T-helper 1 cell treated with Interleukin-12 subunit alpha and Interleukin-12 subunit beta and Interleukin-4 antibody, amounts not matched to agents 30 ng/mL and 1 ng/mL, for 36 hours (primary cell): ENCODE data around the gene PIK3IP1. TPM values are rescaled to one million over a fixed set of nuclear protein-coding genes. Genes with fewer than 3 reads are reported as not detected.

Experiments
- intact Hi-C: fragments of 100-400 bp; cut with micrococcal nuclease; formaldehyde crosslinking; loops from one replicate; pipeline ENCODE4 v1.15.1; 2024
- total RNA-seq: library from RNA; stranded (reverse); gene quantifications from 2 replicates; pipeline ENCODE4 v1.2.3, GENCODE V29; 2022

The PIK3IP1 gene
- total RNA-seq, 1 donor from 2014 or later: 55.9 TPM

DNA sequence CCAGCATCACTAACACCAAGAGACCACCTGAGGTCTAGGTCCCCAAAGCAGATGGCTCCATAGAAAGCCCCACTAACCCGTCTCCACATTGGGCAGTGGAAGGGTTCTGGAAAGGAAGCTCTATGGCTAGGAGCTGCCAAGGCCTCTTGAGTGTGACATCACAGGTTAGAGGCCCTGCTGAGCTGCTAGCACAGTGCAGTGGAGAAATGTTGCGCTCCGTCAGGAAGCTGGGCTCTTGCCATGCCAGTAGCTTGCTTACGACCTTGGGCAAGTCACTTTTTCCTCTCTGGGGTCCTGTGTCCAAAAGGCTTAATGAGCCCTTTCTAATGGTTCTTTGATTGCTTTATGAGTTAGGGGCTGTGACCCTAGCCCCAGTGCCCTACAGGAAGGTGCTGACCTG, 10.6 kb downstream of the PIK3IP1 start:
- intact Hi-C loops: no loop called here

GRCh38 chr22:31279821-31280505, 12.3 kb downstream of the PIK3IP1 start:
- intact Hi-C loops: loop anchor here (1.0 kb wide), 1 partner anchor 10 kb away; no protein-coding TSS in a partner anchor

DNA sequence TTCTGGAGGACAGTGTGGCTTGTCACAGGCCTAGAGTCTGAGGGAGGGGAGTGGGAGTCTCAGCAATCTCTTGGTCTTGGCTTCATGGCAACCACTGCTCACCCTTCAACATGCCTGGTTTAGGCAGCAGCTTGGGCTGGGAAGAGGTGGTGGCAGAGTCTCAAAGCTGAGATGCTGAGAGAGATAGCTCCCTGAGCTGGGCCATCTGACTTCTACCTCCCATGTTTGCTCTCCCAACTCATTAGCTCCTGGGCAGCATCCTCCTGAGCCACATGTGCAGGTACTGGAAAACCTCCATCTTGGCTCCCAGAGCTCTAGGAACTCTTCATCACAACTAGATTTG, 13.0 kb downstream of the PIK3IP1 start:
- intact Hi-C loops: loop anchor here (1.0 kb wide), 1 partner anchor 11 kb away; no protein-coding TSS in a partner anchor

DNA sequence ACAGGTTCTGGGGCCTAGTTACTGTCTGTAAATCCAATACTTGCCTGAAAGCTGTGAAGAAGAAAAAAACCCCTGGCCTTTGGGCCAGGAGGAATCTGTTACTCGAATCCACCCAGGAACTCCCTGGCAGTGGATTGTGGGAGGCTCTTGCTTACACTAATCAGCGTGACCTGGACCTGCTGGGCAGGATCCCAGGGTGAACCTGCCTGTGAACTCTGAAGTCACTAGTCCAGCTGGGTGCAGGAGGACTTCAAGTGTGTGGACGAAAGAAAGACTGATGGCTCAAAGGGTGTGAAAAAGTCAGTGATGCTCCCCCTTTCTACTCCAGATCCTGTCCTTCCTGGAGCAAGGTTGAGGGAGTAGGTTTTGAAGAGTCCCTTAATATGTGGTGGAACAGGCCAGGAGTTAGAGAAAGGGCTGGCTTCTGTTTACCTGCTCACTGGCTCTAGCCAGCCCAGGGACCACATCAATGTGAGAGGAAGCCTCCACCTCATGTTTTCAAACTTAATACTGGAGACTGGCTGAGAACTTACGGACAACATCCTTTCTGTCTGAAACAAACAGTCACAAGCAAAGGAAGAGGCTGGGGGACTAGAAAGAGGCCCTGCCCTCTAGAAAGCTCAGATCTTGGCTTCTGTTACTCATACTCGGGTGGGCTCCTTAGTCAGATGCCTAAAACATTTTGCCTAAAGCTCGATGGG, 13.5 kb downstream of the PIK3IP1 start:
- intact Hi-C loops: loop anchor here (1.0 kb wide), 1 partner anchor 12 kb away; no protein-coding TSS in a partner anchor

DNA sequence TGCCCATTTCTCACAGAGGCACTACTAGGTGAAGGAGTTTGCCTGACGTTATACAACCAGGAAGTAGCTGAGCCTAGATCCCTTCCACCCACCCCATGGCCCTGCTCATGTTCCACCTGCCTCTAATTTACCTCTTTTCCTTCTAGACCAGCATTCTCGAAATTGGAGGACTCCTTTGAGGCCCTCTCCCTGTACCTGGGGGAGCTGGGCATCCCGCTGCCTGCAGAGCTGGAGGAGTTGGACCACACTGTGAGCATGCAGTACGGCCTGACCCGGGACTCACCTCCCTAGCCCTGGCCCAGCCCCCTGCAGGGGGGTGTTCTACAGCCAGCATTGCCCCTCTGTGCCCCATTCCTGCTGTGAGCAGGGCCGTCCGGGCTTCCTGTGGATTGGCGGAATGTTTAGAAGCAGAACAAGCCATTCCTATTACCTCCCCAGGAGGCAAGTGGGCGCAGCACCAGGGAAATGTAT, 14.1 kb downstream of the PIK3IP1 start:
- intact Hi-C loops: no loop called here

DNA sequence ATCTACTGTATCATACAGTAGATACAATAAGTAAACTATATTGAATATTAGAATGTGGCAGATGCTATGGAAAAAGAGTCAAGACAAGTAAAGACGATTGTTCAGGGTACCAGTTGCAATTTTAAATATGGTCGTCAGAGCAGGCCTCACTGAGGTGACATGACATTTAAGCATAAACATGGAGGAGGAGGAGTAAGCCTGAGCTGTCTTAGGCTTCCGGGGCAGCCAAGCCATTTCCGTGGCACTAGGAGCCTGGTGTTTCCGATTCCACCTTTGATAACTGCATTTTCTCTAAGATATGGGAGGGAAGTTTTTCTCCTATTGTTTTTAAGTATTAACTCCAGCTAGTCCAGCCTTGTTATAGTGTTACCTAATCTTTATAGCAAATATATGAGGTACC, 14.5 kb downstream of the PIK3IP1 start:
- intact Hi-C loops: no loop called here

- intact Hi-C loops: no loop called here
Measured at GRCh38 chr22:31276426-31277167, 15.7 kb downstream of the PIK3IP1 start.

DNA sequence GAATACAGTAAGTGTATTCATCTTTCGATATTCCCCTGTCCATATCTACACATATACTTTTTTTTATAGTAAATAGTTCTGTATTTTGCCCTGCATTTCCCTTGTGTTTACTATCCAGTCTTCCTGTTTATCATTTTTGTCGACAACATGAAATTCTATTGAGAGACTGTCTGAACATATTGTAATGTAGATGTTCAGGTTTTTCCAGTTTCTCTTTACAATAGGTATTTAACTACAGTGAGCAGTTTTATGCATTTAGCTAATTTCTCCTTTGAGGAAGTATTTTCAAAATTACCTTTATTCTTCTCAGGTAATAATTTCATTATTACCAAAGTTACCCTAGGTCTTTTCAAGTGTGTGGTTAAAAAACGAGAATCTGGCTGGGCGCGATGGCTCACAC, 16.7 kb downstream of the PIK3IP1 start:
- intact Hi-C loops: no loop called here

- intact Hi-C loops: no loop called here
Measured at GRCh38 chr22:31275018-31275417, 17.3 kb downstream of the PIK3IP1 start.

GRCh38 chr22:31274017-31274416, 18.3 kb downstream of the PIK3IP1 start:
- intact Hi-C loops: loop anchor here (5.0 kb wide), 2 partner anchors 42 to 167 kb away; partner anchors contain the start of gene SELENOM

- intact Hi-C loops: loop anchor here (1.0 to 5.0 kb wide), 4 partner anchors 40 to 165 kb away; partner anchors contain the start of genes LIMK2 and SELENOM
Measured at GRCh38 chr22:31272522-31273446, 19.5 kb downstream of the PIK3IP1 start.

GRCh38 chr22:31271485-31271884, 20.8 kb downstream of the PIK3IP1 start:
- intact Hi-C loops: loop anchor here (5.0 kb wide), 2 partner anchors 39 to 164 kb away; partner anchors contain the start of gene SELENOM

DNA sequence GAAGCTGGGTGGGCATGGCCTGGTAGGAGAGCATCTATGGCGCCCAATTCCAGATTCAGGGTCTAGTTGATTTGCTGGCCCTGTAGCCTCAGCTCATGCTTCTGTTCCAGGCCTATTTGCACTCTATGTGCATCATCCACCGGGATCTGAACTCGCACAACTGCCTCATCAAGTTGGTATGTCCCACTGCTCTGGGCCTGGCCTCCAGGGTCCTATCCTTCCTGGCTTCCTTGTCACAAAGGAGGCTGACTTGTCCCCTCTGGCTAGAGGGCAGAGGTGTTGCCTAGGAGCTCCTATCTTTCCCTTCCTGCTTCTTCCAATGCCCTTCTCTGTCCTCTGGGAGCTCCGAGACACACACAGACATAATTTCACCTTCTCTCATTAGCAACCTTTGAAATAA, 21.3 kb downstream of the PIK3IP1 start:
- intact Hi-C loops: loop anchor here (5.0 kb wide), 2 partner anchors 39 to 164 kb away; partner anchors contain the start of gene SELENOM

- intact Hi-C loops: loop anchor here (5.0 kb wide), 2 partner anchors 38 to 163 kb away; partner anchors contain the start of gene SELENOM
Measured at GRCh38 chr22:31269892-31270579, 22.3 kb downstream of the PIK3IP1 start.

DNA sequence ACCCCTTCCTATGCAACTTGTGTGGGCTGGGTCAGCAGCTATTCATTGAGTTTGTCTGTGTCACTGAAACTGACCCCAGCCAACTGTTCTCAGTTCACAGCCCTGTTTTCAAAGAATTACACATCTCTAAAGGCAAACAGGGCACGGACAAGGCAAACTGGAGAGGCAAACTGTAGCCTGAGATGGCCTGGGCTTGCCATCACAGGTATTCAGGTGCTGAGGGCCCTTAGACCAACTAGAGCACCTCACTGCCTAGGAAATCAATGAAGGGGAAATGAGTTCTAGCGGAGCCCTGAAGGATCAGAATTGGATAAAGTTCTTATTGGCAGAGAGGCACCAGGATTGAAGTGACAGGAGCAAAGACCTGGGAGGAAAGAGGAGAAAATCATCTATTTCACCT, 24.0 kb downstream of the PIK3IP1 start:
- intact Hi-C loops: no loop called here

- intact Hi-C loops: no loop called here
Measured at GRCh38 chr22:31263896-31264640, 28.2 kb downstream of the PIK3IP1 start.

DNA sequence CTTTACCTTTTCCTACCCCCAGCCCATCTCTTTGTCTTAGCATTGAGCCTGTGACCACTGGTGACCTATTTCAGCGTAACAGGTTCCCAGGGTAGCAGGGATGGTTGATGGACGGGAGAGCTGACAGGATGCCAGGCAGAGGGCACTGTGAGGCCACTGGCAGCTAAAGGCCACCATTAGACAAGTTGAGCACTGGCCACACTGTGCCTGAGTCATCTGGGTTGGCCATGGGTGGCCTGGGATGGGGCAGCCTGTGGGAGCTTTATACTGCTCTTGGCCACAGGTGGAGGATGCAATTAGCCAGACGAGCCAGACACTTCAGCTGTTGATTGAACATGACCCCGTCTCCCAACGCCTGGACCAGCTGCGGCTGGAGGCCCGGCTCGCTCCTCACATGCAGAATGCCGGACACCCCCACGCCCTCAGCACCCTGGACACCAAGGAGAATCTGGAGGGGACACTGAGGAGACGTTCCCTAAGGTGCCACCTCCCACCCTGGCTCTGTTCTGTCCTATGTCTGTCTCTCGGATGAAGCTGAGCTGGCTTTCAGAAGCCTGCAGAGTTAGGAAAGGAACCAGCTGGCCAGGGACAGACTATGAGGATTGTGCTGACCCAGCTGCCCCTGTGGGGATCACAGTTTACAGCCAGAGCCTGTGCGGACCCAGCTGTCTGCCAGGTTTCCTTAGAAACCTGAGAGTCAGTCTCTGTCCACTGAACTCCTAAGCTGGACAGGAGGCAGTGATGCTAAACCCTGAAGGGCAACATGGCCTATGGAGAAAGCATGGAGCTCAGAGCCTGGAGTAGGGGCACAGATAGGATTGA, 29.8 kb downstream of the PIK3IP1 start:
- intact Hi-C loops: no loop called here

DNA sequence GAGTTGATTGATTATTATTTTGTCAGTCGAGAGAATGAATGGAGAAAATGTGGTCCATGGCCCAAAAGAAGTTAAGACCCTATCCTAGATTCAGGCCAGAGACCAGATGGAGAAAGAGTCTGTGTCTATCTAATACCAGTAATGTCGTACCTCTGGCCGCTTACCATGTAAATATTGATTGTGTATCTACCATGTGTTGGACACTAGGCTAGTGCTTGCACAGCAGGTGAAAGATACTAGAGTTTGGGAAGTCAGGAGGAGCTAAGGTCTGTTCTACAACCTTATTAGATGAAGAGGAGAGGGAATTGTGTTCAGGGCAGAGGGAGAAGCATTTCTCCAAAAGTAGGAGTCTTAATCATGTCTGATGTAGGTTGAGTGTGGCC, 31.8 kb downstream of the PIK3IP1 start:
- intact Hi-C loops: no loop called here
